ENCODE measurements around the gene RALY. TPM values are rescaled to one million over a fixed set of nuclear protein-coding genes. Genes with fewer than 3 reads are reported as not detected.

The RALY gene
- total RNA-seq, 1 experiment from 2014 or later = 119 TPM

- no peak overlapping the region for H3K9ac ChIP-seq (ENCODE audit: low read length)
- H3K4me1 ChIP-seq (ENCODE audit: control insufficient read depth in 1 of 2, insufficient read depth in 2 of 2, low read length in 2 of 2) = no peaks in the 10 kb centered on the region
- H2AFZ ChIP-seq (ENCODE audit: low read depth, low read length, poor library complexity, severe bottlenecking) = no peak overlapping the region
- ChIA-PET RAD21 (ENCODE audit: low non-redundant PET in 1 of 2, low total read pairs in 2 of 2, uncharacterized antibody in 2 of 2, unreplicated experiment in 2 of 2) (no interaction called here), POLR2A (interaction anchor here (1.6 kb wide), 1 partner anchor 13 kb away, joined by 6 read pairs; the partner anchor contains the start of gene EIF2S2), CTCF (no interaction called here)
- no peak overlapping the region for H3K27ac ChIP-seq (ENCODE audit: low read depth, low read length)
- H3K36me3 ChIP-seq (ENCODE audit: control insufficient read depth in 1 of 2, insufficient read depth in 2 of 2, low read length in 2 of 2) = peaks cover 68 to 71% of the 10 kb centered on the region in 2 experiments
- intact Hi-C loops (cut with micrococcal nuclease) = no loop called here
- ATAC-seq = no peak
- no TSS peak for BruUV-seq (replicated peaks)
- H3K9me3 ChIP-seq (ENCODE audit: control insufficient read depth in 1 of 2, insufficient read depth in 1 of 2, low read depth in 1 of 2, low read length in 2 of 2) = no peaks in the 10 kb centered on the region
- H4K20me1 ChIP-seq (ENCODE audit: insufficient read depth) = peaks cover 26% of the 10 kb centered on the region; the same call in 1 of the 2 replicates
- TF ChIP-seq CBX3 (IDR thresholded peaks at IDR 0.05; ENCODE audit: low read depth) (no peak), EZH2 (IDR thresholded peaks at IDR 0.05) (no peak), YY1 (IDR thresholded peaks at IDR 0.05; ENCODE audit: extremely low read depth, insufficient replicate concordance, low read depth, low read length) (no peak), POLR2A (IDR thresholded peaks at IDR 0.05; ENCODE audit: borderline replicate concordance, extremely low read depth, insufficient read depth, insufficient read length) (no peak), ATF3 (IDR thresholded peaks at IDR 0.05) (no peak)
- H3K9me2 ChIP-seq (ENCODE audit: insufficient read depth) = no peaks in the 10 kb centered on the region
- H3K4me3 ChIP-seq (replicated peaks in 1 of 2; ENCODE audit: low read depth in 1 of 2, low read length in 2 of 2) = no peak overlapping the region
- no peaks in the 10 kb centered on the region for H3K27me3 ChIP-seq (ENCODE audit: insufficient read depth, low read length)
- DNase-seq (ENCODE audit: low read depth, low spot score) = no peak
- H3K4me2 ChIP-seq (ENCODE audit: low read length) = no peak overlapping the region
- peaks cover 100% of the 10 kb centered on the region for H3K79me2 ChIP-seq (ENCODE audit: insufficient read depth, low read length)
Observed at GRCh38 chr20:34099675-34100074, 106.0 kb downstream of the RALY start.

- Histone ChIP-seq H3K36me3 (ENCODE audit: control insufficient read depth in 1 of 2, insufficient read depth in 2 of 2, low read length in 2 of 2) (peaks cover 69 to 71% of the 10 kb centered on the region in 2 experiments), H3K27me3 (ENCODE audit: insufficient read depth, low read length) (no peaks in the 10 kb centered on the region), H4K20me1 (ENCODE audit: insufficient read depth) (peaks cover 29% of the 10 kb centered on the region; the same call in 1 of the 2 replicates), H2AFZ (ENCODE audit: low read depth, low read length, poor library complexity, severe bottlenecking) (no peak overlapping the region), H3K9ac (ENCODE audit: low read length) (no peak overlapping the region), H3K9me3 (ENCODE audit: control insufficient read depth in 1 of 2, insufficient read depth in 1 of 2, low read depth in 1 of 2, low read length in 2 of 2) (no peaks in the 10 kb centered on the region), H3K27ac (ENCODE audit: low read depth, low read length) (no peak overlapping the region), H3K9me2 (ENCODE audit: insufficient read depth) (no peaks in the 10 kb centered on the region), H3K79me2 (ENCODE audit: insufficient read depth, low read length) (peaks cover 100% of the 10 kb centered on the region), H3K4me3 (replicated peaks in 1 of 2; ENCODE audit: low read depth in 1 of 2, low read length in 2 of 2) (no peak overlapping the region), H3K4me1 (ENCODE audit: control insufficient read depth in 1 of 2, insufficient read depth in 2 of 2, low read length in 2 of 2) (no peaks in the 10 kb centered on the region), H3K4me2 (ENCODE audit: low read length) (no peak overlapping the region)
- TF ChIP-seq RAD21 (IDR thresholded peaks at IDR 0.05; ENCODE audit: low read depth) = no peak
- TF ChIP-seq ELF1 (IDR thresholded peaks at IDR 0.05; ENCODE audit: borderline replicate concordance, low read depth) = no peak
- no peak for TF ChIP-seq EZH2phosphoT487 (IDR thresholded peaks at IDR 0.05; ENCODE audit: borderline replicate concordance)
- no peak for TF ChIP-seq CBX3 (IDR thresholded peaks at IDR 0.05; ENCODE audit: low read depth)
- TF ChIP-seq CTCF (IDR thresholded peaks at IDR 0.05 in 2 of 3, conservative IDR thresholded peaks at IDR 0.05 in 1 of 3; ENCODE audit: borderline replicate concordance in 1 of 3, insufficient read depth in 1 of 3, low read depth in 2 of 3, low read length in 2 of 3) = no peak
- no peak for TF ChIP-seq CEBPB (IDR thresholded peaks at IDR 0.05; ENCODE audit: low read depth)
- no peak for TF ChIP-seq ZBTB33 (IDR thresholded peaks at IDR 0.05; ENCODE audit: extremely low read depth, insufficient replicate concordance, low read length)
- TF ChIP-seq SIN3A (IDR thresholded peaks at IDR 0.05; ENCODE audit: low read depth) = no peak
- no peak for TF ChIP-seq JUND (IDR thresholded peaks at IDR 0.05)
- TF ChIP-seq MAX (IDR thresholded peaks at IDR 0.05) = no peak
- no peak for TF ChIP-seq TCF7L2 (IDR thresholded peaks at IDR 0.05; ENCODE audit: borderline replicate concordance, extremely low read depth, insufficient read depth, insufficient read length)
- no peak for TF ChIP-seq EZH2 (IDR thresholded peaks at IDR 0.05)
- TF ChIP-seq POLR2AphosphoS5 (IDR thresholded peaks at IDR 0.05; ENCODE audit: low read depth, low read length) = no peak
- no peak for TF ChIP-seq ATF3 (IDR thresholded peaks at IDR 0.05)
- no peak for TF ChIP-seq EGR1 (IDR thresholded peaks at IDR 0.05; ENCODE audit: low read depth)
- no peak for ATAC-seq
- DNase-seq (ENCODE audit: low read depth, low spot score) = no peak
- ChIA-PET RAD21 (ENCODE audit: low non-redundant PET in 1 of 2, low total read pairs in 2 of 2, uncharacterized antibody in 2 of 2, unreplicated experiment in 2 of 2) (no interaction called here), POLR2A (interaction anchor here (1.6 kb wide), 1 partner anchor 12 kb away, joined by 6 read pairs; the partner anchor contains the start of gene EIF2S2), CTCF (no interaction called here)
- BruUV-seq (replicated peaks) = no TSS peak
- intact Hi-C loops (cut with micrococcal nuclease) = no loop called here
Observed at GRCh38 chr20:34100576-34100975, 106.9 kb downstream of the RALY start.

Data from HCT116 (cell line).